Activated CD4-positive, CD25-positive, alpha-beta regulatory T cell (primary cell): ENCODE measurements around the gene KLF1.
"Not testable (repeated sequence)": the region's sequence is repeated elsewhere in the genome, so short reads cannot be mapped to it uniquely, and the experiment has no call there.

Experiments
- DNase-seq, 4 experiments: peaks; one replicate each; lab custom pipeline; 2025; lab: John Stamatoyannopoulos, UW

The KLF1 gene

GRCh38 chr19:12890787-12891552, 4.0 kb upstream of the KLF1 start, which contains the start of gene GCDH:
TSS of gene GCDH (plus strand) at chr19:12891160. CDS start at chr19:12891305, 145 bp downstream.
- DNase-seq, result peak; percentile 82 to 91 (median 89)

- DNase-seq, result not testable (repeated sequence)
Observed at GRCh38 chr19:12890299-12890786, 3.3 kb upstream of the KLF1 start.

GRCh38 chr19:12888006-12888603, 1.1 kb upstream of the KLF1 start:
- no peak for DNase-seq

- DNase-seq, result no peak
Observed at GRCh38 chr19:12886651-12886968, 391 bp downstream of the KLF1 start.

- no peak for DNase-seq
Observed at GRCh38 chr19:12885749-12886650, 1.0 kb downstream of the KLF1 start.

- DNase-seq, result peak; percentile 72 to 75 (median 73)
Observed at GRCh38 chr19:12884926-12885748, 1.9 kb downstream of the KLF1 start.

GRCh38 chr19:12884627-12884925, 2.4 kb downstream of the KLF1 start:
- DNase-seq, result no peak

- no peak for DNase-seq
Observed at GRCh38 chr19:12884202-12884601, 2.8 kb downstream of the KLF1 start.

- DNase-seq, result no peak
Observed at GRCh38 chr19:12882589-12882988, 4.4 kb downstream of the KLF1 start.

GRCh38 chr19:12881172-12881808, 5.7 kb downstream of the KLF1 start, which contains the start of gene DNASE2:
TSS of gene DNASE2 (minus strand) at chr19:12881449. CDS start at chr19:12881375, 74 bp downstream.
- peak; percentile 64 to 75 (median 70) for DNase-seq

GRCh38 chr19:12880551-12881171, 6.3 kb downstream of the KLF1 start:
- DNase-seq, result no peak

- no peak for DNase-seq
Observed at GRCh38 chr19:12875086-12875485, 11.9 kb downstream of the KLF1 start.

GRCh38 chr19:12873891-12874745, 12.9 kb downstream of the KLF1 start:
- no peak for DNase-seq

- peak in 1 of 4 experiments; percentile 16 for DNase-seq
Observed at GRCh38 chr19:12872941-12873890, 13.8 kb downstream of the KLF1 start.

GRCh38 chr19:12872255-12872654, 14.7 kb downstream of the KLF1 start:
- no peak for DNase-seq

- DNase-seq, result no peak
Observed at GRCh38 chr19:12871681-12872080, 15.3 kb downstream of the KLF1 start.

GRCh38 chr19:12868540-12869112, 18.4 kb downstream of the KLF1 start:
- DNase-seq, result no peak
